Ishikawa (cell line): Measurements from ENCODE around the gene GFY.

ENCODE experiments used
- CEBPB ChIP-seq: IDR thresholded peaks from 2 replicates; pipeline ENCODE4 v1.6.1; 2012
- CREB1 ChIP-seq: IDR thresholded peaks from 2 replicates; pipeline ENCODE4 v1.6.1; 2012; ENCODE audit warnings: low read depth
- EGR1 ChIP-seq: IDR thresholded peaks from 2 replicates; pipeline ENCODE4 v1.6.1; 2012
- EP300 ChIP-seq: IDR thresholded peaks from 2 replicates; pipeline ENCODE4 v1.6.1; 2012; ENCODE audit warnings: borderline replicate concordance
- FOXM1 ChIP-seq: IDR thresholded peaks from 2 replicates; pipeline ENCODE4 v1.6.1; 2012; ENCODE audit warnings: low read depth, borderline replicate concordance
- MAX ChIP-seq: IDR thresholded peaks from 2 replicates; pipeline ENCODE4 v1.6.1; 2012
- NFIC ChIP-seq: IDR thresholded peaks from 2 replicates; pipeline ENCODE4 v1.6.1; 2012
- RAD21 ChIP-seq: IDR thresholded peaks from 2 replicates; pipeline ENCODE4 v1.6.1; 2012; ENCODE audit warnings: low read depth
- REST ChIP-seq: IDR thresholded peaks from 2 replicates; pipeline ENCODE4 v1.6.1; 2012; ENCODE audit warnings: low read depth, mild to moderate bottlenecking
- TAF1 ChIP-seq: IDR thresholded peaks from 2 replicates; pipeline ENCODE4 v1.6.1; 2012; ENCODE audit warnings: low read depth, mild to moderate bottlenecking
- TCF12 ChIP-seq: IDR thresholded peaks from 2 replicates; pipeline ENCODE4 v1.6.1; 2012; ENCODE audit warnings: low read depth
- TEAD4 ChIP-seq: IDR thresholded peaks from 2 replicates; pipeline ENCODE4 v1.6.1; 2012
- USF1 ChIP-seq: IDR thresholded peaks from 2 replicates; pipeline ENCODE4 v1.6.1; 2012
- YY1 ChIP-seq: IDR thresholded peaks from 2 replicates; pipeline ENCODE4 v1.6.1; 2012; ENCODE audit warnings: low read depth
- ZBTB7A ChIP-seq: IDR thresholded peaks from 2 replicates; pipeline ENCODE4 v1.6.1; 2012; ENCODE audit warnings: low read depth

GFY gene

GRCh38 chr19:49396738-49397505 lies 28.3 kb upstream of the GFY start:
- TF ChIP-seq EP300 (no peak), TCF12 (no peak), REST (no peak), NFIC (no peak), USF1 (no peak), MAX (no peak), ZBTB7A (no peak), YY1 (no peak), CREB1 (no peak), FOXM1 (no peak), EGR1 (no peak), RAD21 (no peak), TEAD4 (no peak), TAF1 (no peak), CEBPB (no peak)

DNA sequence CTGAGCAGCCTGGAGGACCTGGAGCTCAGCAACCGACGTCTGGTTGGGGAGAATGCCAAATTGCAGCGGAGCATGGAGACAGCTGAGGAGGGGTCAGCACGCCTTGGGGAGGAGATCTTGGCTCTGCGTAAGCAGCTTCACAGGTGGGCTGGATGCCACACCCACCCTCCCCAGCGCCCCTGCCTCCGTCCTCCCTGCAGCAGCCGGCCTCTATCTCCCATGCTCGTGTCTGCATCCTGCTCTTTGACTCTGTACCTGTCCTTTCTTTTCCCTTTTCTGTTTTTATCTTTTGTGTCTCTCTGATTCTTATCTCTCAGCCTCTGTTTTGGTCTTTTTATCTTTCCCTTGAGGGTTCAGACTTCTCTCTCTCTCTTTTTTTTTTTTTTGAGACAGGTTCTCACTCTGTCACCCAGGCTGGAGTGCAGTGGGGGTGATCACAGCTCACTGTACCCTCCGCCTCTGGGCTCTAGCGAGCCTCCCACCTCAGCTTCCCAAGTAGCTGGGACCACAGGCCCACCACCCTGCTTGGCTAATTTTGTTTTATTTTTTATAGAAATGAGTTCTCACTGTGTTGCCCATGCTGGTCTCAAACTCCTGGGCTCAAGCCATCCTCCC lies 27.1 kb upstream of the GFY start:
- TF ChIP-seq EGR1 (no peak), REST (no peak), NFIC (no peak), EP300 (no peak)

DNA sequence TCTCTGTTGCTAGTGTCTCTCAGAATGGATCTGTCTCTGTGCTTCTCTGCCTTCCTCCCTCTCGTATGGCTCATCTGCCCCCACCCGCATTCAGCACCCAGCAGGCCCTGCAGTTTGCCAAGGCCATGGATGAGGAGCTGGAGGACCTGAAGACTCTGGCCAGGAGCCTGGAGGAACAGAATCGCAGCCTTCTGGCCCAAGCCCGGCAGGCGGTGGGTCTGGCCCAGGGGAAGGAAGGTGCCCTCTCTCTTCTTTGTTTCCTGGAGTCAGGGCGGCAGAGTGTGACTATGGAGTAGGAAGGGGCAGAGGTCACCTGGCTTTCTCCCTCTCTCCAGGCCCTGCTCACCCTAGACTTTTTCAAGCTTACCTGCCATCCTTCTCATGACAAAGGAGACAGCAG lies 26.3 kb upstream of the GFY start:
- TF ChIP-seq ZBTB7A (no peak), TEAD4 (no peak), NFIC (no peak), MAX (no peak), TAF1 (no peak), FOXM1 (no peak), CREB1 (no peak), YY1 (no peak), USF1 (no peak), RAD21 (no peak), CEBPB (no peak), REST (no peak), EGR1 (no peak), EP300 (no peak), TCF12 (no peak)

- TF ChIP-seq CREB1 (no peak), NFIC (no peak), TEAD4 (0 out of 2 replicates have a peak, but pooled peaks have one; percentile 26), TCF12 (no peak), CEBPB (peak; percentile 51; the same call in 1 of the 2 replicates), USF1 (no peak), RAD21 (no peak), YY1 (no peak)
Observed at GRCh38 chr19:49400029-49400428, 25.2 kb upstream of the GFY start.
